ENCODE measurements around the gene OTULIN.

The OTULIN gene

DNA sequence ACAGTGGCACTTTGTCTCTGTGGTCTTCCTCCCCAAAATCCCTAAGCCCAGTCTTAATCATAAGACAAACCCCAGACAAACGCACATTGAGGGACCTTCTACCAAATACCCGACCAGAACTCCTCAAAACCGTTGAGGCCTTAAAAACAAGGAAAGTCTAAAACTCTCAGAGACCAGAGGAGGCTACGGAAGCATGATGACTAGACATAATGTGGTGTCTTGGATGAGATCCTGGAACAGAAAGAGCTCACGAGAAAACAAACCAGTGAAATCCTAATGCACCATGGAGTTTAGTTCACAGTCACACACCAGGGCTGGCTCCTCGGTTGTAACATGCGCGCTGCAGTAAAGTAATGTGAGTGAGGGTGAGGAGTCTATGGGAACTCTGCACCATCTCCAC lies 58.4 kb downstream of the OTULIN start:
- no peak for DNase-seq

- DNase-seq: no peak
These were observed 59.2 kb downstream of the OTULIN start for GRCh38 chr5:14723701-14724132.

DNA sequence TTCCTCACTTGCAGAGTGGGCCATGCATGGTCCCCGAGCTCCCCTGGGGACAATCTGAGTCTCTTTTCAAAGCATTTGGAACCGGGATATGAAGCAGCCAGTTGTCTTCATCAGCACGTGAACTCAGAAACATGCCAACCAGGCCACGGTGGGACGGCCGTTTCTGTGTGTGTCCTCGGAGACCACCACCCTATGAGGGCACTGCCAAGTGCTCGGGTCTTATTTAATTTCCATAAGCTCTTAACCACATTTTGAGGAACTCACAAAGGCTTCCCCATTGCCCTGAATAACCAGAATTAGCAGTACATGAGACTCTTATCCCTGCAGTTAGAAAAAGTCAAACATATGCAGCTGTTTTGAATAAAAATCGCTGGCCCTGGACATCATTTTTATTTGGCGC lies 60.1 kb downstream of the OTULIN start:
- DNase-seq: no peak

DNA sequence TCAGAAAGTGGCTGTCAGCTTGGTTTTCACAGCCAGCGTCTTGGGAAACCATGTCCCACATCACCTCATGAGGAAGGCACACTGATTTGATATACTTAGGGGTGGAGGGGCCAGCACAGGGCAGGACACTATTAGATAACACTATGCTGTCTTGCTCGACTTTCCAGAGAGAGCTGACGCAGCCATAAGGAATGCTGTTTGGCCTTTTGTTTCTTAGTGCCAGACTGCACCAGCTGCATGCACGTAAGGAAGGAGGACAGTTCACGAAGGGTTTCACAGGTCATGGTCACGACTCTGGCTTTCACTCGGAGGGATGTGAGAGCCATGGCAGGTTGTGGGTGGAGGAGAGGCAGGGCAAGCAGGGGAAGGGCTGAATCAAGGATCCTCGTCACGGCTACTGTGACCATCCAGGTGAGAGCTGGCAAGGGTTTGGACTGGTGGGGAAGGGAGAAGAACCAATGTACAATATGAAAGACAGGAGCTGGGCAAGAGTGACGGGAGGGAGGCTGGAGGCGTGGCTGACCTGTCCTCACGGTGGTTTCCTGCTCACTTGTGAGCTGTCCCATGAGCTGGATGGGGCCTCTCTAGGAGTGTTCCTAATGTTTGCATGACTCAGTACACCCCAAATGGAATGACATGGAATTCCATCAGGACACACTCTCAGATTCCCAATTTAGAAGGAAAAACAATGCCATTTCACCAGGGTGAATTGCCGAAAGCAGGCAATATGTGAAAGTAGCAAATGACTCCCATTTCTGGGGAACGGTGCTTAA lies 61.7 kb downstream of the OTULIN start:
- DNase-seq: no peak

DNA sequence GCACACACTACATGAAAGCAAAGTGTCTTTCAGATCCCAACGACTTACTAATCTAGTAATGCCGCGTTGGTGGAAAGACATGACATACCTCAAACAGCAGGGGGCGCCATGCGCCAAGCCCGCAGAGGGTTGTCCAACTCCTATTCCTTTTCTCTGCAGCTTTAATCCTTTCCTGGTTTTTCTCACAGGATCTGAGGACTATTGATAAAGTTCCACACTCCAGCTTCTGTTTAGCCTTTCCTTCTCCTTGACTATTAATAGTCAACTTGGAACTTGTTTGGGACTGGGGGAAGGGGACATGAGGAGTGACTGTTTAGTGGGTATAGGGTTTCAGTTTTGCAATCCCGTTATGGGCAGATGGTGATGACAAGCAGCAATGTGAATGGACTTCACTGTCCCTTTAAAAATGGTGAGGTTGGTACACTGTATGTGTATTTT lies 62.9 kb downstream of the OTULIN start:
- DNase-seq: peak; percentile 56

- no peak for DNase-seq
These were observed 63.5 kb downstream of the OTULIN start for GRCh38 chr5:14727928-14728458.

- DNase-seq: no peak
These were observed 64.0 kb downstream of the OTULIN start for GRCh38 chr5:14728459-14728938.

DNA sequence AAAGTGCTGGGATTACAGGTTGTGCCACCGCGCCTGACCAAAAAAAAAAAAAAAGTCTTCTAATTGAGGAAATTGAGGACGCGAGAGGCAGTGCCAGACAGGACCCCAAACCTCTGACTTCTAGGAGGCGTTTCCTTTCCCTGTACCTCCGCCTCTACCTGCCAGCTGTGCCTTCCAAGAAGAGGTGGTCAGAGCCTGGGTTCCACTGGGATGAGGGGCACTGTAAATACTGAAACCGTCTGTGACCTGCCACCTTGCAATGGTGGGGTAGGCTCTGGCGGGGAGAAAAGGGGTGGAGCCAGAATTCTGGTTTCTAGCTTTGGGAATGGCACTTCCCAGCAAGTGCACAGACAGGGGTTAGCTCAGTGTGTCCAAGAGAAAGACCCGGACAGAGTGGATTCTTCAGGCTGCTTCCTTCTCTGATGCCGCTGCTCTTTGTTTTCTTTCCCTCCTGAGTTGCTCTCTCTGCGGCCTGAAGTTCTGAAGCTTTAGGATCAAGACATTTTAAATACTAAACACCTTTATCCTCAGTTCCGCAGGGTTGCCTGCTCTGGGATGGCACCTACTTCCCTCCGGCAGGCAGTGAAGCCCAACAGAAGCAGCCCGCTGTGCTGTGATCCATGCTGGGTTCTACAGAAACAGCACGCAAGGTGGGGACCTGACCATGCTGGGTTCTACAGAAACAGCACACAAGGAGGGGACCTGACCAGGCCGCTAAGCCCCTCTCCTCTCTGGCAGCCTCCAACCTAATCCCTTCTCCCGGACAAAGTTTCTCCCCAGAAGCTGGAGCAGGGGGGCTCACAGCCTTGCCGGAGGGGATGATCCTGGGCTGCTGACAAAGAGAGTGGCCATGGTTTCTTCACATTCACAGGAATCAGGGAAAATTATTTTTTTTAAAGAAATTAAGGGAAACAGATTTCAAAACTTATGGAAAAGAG lies 65.2 kb downstream of the OTULIN start:
- no peak for DNase-seq

- no peak for DNase-seq
These were observed 65.9 kb downstream of the OTULIN start for GRCh38 chr5:14730466-14730865.

DNA sequence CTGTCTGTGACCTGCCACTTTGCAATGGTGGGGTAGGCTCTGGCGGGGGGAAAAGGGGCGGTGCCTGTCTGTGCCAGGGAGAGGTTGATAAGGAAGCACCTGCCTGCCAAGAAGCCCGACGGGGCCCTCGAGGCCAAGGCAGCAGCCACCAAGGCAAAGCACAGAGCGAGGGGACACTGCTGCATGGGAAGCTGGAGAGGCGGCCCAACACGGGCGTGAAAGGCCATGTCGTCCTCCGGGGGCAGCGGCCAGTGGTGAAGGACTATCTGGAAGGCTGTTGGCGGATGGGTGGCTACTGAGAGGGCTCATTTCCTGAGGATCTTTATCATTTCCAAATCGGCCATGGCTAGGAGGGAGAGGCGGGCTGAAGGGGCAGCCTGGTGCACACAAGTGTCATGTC lies 66.4 kb downstream of the OTULIN start:
- no peak for DNase-seq

- no peak for DNase-seq
These were observed 68.5 kb downstream of the OTULIN start for GRCh38 chr5:14732991-14733390.

DNA sequence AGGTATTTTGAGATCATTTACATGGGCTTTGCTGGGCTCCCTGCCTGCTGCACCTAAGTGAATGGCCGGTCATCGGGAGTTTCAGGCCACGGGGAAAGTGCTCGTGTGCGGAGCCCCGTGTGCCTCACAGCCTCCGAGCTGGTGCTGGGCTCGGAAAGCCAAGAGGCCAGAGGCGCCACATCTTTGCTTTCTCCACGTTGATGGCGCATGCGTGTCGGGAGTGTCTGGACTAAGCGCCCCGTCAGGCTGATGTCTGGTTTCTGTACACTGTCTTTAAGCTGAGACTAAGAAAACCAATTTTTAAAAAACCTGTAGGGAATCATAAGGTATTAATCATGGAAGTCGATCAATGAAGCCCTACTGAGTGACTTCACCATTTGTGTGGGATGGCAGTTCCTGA lies 69.1 kb downstream of the OTULIN start:
- DNase-seq: no peak

DNA sequence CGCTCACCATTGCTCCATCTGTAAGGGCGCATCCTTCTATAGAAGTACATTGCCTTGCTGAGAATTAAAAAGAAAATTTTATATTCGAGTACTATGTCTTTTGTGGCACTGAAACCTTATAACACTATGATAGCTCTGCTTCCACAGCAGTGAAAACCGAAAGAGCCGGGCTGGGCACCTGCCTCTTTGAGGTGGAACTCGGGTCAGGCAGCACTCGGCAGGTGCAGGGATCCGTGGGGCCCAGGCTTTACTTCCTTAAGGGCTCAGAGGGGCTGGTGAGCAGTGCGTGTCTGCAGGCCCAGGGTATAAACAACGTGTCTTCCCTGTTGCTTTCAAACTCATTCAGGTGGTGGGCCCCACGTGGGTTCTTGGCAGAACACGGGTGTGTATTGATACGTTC lies 69.9 kb downstream of the OTULIN start:
- no peak for DNase-seq

- DNase-seq: no peak
These were observed 71.4 kb downstream of the OTULIN start for GRCh38 chr5:14735944-14736343.

GRCh38 chr5:14737291-14737690 lies 72.8 kb downstream of the OTULIN start:
- no peak for DNase-seq

DNA sequence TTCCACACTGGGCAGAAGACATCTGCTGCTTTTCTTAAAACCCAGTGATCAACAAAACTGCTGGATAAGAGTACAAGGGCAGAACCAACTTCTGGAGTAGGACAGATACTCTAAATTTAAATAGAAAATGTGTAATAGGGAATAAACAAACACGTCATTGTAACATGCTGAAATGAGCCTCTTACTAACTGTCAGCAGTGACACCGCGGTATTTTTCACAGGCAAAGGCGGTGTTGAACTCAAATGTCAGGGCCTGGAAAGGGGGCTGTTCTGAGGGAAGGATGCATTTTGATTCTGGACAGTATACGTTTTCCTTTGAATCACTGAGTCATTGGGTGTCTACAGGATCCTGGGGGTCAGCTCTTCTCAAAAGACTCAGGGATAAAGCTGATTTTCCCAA lies 73.5 kb downstream of the OTULIN start:
- DNase-seq: no peak

DNA sequence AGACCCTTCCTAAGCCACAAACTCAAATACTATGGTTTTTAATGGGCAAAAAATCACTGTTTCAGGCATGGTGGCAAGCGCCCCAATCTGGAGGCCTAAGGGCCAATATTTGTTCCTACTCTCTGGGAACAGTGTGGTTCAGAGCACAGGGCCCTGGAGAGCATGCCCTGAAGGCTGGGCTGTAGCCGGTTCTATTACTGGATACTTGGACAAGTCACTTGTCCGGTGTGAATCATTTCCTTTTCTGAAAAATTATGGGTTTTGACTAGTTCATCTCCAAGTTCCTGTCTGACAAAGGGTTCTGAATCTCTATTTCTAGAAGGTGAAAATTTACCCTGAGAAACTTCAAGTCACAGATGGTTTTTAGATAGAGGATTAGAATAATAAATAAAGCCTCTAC lies 75.0 kb downstream of the OTULIN start:
- no peak for DNase-seq

DNA sequence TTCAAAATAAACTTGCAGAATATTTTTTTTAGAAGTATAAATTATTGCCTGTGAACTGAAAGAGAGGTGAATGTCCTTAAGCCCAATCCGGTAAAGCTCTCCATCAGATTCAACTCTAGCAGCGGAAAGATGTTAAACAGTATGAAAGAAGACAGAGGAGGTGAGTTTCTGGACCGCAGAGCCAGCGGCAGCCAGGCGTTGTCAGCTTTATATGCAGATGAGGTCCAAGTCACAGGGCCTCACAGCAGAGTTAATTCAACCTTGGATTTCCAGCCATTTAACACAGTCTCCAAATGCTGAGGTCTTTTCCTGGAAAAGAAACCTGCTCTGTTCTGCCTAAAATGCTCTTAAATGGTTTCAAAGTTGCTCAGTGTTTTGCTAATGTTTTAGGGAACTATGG lies 75.5 kb downstream of the OTULIN start:
- no peak for DNase-seq

- DNase-seq: no peak
These were observed 76.6 kb downstream of the OTULIN start for GRCh38 chr5:14741131-14741530.

DNA sequence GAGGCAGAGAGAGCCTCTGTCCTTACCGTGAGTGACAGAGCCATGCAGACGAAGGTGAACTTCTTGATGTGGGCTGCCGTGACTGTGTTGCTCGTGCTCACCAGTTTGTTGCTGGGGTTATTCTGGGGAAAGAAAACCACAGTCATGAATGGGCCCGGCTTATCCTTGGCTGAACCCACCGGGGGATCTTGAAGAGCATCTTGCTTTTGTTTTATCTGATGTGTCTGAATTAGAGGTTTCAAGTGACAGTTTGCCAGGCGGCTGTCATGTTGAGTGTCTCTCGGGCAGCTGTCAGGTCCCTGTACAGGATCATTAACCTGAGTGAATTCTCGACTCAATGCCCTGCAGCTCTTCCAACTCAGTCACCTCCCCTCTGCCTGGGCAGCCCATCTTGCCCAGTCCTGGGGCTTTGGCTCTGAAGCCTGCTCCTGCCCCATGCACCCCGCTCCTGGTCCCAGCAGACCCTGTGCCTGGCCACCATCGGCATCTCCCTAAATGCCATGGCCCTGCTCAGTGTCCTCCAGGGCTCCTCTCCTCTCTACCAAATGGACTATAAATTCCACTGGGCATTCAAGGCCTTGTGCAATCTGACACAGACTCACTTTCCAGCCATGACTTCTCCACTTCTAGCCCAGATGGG lies 77.4 kb downstream of the OTULIN start:
- no peak for DNase-seq

DNA sequence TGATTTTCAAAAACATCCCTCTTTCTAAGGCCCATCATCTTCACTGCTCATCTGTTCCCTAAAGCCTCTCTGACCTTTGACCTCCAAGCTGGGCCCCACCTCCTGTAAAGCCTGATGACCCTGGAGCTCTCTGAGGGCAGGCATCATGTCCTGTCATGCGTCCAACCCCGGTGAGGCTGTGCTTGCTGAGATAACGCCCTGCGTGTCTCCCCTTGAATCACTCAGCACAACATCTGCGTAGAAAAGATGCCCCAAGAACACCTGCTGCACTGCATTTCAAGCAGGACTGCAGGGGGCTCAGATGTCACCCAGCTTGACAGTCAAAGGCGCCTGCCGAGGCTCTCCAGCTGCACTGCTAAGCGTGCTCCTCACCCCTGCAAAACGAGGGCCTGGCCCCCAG lies 78.0 kb downstream of the OTULIN start:
- no peak for DNase-seq

DNA sequence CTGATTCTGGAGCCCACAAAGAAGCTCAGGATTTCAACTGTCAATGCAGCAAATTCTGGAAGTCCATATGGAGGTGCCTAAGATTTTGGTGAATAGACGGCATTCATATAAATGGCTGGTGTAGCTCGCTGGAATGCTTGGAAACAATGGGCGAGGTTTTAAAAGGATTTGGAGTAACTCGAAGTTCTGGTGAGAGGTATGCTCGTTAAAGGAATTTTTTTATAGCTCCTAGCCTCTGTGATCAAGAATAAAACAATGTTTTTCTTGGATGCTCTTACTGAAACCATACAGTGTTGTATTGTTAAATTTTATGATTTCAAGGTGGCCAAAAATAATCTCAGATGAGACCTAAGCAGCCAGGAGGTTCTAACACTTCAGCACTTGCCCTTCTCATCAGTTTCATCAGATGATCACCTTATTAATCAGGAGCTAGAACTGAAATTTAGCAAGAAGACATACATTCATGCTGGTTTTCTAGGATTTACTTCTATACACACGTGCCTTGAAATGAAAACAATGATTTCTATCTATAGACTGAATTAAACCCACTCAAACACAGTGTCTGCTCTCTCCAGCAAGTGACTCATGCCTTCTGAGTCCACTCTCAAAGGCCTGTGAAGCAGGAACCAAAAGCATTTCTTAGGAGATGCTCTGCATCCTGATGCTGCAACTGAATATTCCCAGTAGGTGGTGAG lies 79.2 kb downstream of the OTULIN start:
- no peak for DNase-seq

Measured in AML-193 (cell line).